ENCODE data around the gene AGER.

Gene AGER

DNA sequence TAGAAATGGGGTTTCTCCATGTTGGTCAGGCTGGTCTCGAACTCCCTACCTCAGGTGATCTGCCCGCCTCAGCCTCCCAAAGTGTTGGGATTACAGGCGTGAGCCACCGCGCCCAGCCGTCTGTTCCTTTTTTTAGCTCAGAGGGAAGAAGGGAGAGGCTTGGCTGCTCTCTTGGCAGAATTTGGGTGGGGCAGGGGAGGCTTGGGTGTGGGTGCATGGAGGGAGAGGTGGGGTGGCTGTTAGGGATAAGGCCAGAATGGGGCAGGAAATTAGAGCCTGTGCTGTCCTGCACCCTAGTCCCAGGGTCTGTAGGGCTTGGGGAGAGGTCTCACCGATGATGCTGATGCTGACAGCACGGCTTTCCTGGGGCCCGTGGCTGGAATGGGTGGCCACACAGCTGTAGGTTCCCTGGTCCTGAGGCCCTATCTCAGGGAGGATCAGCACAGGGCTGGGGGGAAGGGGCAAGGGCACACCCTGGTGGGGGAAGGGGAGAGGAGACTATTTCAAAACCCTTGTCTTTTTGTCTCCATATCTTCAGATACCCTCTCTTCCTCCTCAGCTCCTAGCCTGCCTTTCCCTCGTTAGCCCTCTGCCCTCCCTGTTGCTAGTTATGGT lies 2.0 kb downstream of the AGER start:
- TF ChIP-seq, protein P1, sequence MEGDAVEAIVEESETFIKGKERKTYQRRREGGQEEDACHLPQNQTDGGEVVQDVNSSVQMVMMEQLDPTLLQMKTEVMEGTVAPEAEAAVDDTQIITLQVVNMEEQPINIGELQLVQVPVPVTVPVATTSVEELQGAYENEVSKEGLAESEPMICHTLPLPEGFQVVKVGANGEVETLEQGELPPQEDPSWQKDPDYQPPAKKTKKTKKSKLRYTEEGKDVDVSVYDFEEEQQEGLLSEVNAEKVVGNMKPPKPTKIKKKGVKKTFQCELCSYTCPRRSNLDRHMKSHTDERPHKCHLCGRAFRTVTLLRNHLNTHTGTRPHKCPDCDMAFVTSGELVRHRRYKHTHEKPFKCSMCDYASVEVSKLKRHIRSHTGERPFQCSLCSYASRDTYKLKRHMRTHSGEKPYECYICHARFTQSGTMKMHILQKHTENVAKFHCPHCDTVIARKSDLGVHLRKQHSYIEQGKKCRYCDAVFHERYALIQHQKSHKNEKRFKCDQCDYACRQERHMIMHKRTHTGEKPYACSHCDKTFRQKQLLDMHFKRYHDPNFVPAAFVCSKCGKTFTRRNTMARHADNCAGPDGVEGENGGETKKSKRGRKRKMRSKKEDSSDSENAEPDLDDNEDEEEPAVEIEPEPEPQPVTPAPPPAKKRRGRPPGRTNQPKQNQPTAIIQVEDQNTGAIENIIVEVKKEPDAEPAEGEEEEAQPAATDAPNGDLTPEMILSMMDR (IDR thresholded peaks at IDR 0.05; ENCODE audit: low read depth, low read length): no peak
- DNase-seq (ENCODE audit: extremely low read depth, low read depth): no peak

DNA sequence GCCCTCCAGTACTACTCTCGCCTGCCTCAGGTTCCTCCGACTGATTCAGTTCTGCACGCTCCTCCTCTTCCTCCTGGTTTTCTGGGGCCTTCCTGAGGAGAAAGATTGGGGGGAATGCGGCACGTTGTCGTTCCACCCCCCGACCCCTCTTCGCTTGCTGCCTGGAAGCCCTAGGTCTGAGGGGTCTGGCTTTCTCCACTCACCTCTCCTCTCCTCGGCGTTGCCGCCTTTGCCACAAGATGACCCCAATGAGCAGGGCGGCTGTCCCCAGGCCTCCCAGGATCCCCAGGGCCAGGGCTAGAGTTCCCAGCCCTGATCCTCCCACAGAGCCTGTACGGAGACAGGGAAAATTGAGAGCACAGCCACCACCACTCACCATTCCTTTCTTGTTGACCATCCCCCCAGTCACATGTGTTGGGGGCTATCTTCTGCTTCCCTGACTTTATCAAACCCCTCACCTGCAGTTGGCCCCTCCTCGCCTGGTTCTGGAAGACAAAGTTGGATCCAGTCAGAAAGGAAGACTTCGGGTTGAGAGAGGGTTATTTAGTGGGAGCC lies 2.8 kb downstream of the AGER start:
- TF ChIP-seq, protein P1 (IDR thresholded peaks at IDR 0.05; ENCODE audit: low read depth, low read length): no peak
- no peak for DNase-seq (ENCODE audit: extremely low read depth, low read depth)

DNA sequence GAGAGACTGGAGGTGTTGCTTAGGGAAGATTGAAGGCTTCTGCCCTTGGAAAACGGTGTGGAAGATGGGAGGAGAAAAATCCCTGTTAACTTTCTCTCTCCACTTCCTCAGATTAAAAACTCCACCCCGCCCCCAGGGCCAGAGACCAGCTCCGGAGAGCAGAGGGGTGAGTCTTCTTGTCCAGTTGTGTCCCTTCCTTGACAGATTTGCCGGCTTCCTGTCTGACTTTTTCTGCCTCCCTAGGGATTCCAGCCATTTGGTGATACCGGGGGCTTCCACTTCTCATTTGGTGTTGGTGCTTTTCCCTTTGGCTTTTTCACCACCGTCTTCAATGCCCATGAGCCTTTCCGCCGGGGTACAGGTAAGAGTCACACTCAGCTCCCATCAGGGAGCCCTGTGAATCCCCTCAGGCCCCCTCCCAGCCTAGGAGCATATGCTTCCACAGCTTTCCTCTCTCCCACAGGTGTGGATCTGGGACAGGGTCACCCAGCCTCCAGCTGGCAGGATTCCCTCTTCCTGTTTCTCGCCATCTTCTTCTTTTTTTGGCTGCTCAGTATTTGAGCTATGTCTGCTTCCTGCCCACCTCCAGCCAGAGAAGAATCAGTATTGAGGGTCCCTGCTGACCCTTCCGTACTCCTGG lies 4.2 kb downstream of the AGER start:
- DNase-seq (ENCODE audit: extremely low read depth, low read depth): no peak
- TF ChIP-seq, protein P1 (IDR thresholded peaks at IDR 0.05; ENCODE audit: low read depth, low read length): no peak

DNA sequence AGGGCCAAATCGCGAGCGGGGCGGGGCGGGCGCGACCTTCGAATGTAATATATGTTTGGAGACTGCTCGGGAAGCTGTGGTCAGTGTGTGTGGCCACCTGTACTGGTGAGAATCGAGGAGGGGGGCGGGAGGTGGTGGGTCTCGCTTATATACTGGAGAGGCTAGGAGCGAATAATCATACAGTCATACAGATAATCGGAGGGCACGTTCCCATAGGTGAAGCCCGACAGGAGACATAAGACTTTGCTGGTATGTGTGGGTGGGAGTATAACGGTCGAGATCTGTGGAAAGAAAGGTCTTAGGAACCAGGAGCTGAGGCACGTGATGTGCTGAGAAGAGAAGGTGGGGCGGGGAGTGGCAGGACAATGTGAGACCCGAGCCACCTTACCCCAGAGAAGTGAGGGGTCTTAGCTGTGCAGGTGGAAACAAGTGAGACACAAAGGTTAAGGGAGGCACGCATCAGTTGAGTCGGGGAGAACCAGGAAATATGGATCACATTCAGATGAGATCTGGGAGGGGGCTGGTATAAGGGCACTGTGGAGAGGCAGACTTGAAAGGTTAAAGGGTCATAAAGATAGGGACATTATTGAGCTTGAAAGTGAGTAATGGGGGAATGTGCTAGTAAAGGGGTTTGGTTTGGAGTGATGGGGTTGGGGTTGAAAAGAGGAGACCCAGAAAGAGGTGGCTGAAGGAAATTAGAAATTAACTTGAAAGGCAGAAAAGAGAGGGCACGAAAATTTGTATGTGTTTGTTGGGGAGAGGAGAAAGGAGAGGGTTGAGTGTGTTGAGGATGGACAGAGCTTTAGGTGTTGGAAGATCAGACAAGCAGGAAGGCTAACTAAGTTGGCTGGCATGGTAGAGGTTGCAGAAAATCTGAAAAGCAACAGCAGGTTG lies 5.3 kb downstream of the AGER start:
- TF ChIP-seq, protein P1 (IDR thresholded peaks at IDR 0.05; ENCODE audit: low read depth, low read length): no peak
- DNase-seq (ENCODE audit: extremely low read depth, low read depth): no peak

DNA sequence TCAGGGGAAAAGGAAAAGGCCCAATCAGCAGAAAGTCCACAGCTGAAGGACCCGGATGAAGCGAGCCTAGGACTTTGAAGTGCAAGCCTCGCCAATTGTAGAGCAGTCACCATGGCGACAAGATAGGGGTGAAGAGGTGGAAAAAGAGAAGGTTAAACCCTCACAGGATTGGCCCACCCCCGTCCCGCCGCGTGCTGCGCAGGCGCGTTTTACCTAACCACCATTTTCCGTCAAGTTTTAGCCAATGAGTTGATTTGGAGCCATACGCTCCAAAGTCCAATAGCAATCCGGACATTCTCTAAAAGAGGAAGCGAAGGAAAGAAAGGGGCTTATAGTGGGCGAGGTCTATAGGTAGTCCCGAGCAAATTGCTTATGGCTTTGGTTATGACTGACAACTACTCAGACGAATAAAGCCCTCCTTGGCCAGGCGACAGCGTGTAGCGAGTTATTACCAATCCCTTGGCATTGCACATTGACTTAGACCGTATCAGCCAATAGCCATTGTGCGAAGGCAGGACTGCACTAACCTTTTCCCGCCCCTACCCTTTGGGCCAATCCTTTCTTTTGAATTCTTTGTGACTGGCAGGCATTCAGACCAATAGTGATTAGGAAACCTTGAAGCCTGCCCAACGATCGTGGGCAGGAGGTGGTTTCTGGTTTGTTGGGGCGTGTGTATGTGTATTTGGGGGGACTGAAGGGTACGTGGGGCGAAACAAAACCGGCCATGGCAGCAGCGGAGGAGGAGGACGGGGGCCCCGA lies 6.1 kb downstream of the AGER start, which contains the start of gene RNF5:
Gene RNF5, plus strand, starts transcription at position 618 of the 759 bp plus-strand sequence. Its CDS starts 107 bp downstream, at position 725.
- TF ChIP-seq, protein P1 (IDR thresholded peaks at IDR 0.05; ENCODE audit: low read depth, low read length): no peak
- peak; percentile 100 for DNase-seq (ENCODE audit: extremely low read depth, low read depth)

DNA sequence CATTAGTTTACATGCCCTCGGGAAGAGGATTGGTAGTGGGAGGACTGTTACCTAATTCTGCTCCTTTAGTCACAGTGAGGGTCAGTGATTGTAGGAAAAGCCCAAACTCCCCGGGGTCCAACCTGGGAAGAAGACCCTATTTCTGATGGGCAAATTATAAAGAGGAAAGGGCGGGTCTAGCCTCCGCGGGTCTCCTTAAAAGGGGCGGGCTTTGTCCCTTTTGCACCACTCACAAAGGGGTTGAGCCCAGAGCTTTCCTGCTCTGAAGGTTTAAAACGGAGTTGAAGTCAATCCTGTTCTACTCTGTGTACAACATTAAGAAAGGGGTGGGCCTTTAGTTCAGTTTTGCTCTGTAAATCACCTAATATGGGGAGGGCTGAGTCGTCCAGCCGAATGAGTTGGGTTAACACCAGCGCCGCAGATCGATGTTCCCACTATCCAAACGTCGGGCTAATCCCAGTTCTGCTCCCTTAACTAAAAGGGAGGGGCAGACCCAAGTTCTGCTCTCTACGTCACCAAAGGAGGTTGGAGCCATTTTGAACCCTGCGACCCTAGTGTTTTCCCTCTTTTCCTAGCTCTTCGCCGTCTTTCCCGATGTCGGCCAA lies 6.8 kb downstream of the AGER start:
- DNase-seq (ENCODE audit: extremely low read depth, low read depth): no peak
- TF ChIP-seq, protein P1 (IDR thresholded peaks at IDR 0.05; ENCODE audit: low read depth, low read length): no peak

All from AG09319 (cell line).